ENCODE measurements around the gene SUN2. TPM values are rescaled to one million over a fixed set of nuclear protein-coding genes. Genes with fewer than 3 reads are reported as not detected.

The SUN2 gene
- total RNA-seq, 1 experiment from 2014 or later, result 104 TPM

DNA sequence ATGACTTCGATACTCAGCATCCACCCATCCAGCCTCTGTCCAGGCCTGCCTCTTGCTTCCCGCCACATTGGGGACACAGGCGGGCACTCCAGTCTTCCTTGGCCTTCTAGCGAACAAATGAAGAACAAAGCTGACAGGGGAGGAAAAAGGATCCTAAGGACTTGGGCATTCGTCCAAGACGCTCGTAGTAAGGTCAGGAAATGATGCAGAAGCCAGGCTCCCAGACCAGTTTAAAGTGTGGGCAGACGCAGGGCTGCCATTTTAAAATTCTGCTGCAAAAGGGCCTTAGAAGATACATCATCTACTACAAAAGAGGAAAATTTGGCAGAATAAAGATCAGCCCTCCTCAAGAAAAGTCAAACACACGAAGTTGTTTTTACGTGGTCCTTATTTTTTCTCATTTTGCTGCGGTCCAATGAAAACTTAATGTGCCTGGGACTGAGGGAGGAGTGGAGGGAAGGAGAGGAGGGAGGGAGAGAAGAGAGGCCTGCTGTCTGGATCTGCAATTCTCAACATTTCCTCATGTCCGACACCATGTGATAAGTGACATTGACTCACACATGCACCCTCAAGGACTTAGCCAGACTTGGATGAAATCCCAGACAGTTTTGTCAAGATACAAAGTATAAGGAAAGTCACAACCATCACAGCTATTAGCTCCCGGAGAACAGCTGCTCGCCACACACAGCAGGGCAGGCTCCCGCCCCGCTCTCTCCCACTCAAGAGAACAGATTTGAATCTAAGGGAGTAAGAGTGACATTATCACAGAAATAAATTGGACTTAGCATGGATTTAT is 32.4 kb upstream of the SUN2 start:
- ChIA-PET POLR2A (ENCODE audit: low non-redundant PET) (no interaction called here), CTCF (interaction anchor here (0.5 kb wide), 1 partner anchor 83 kb away, joined by 3 read pairs; no protein-coding TSS in a partner anchor)
- peak overlapping the region; percentile 53 for H3K27ac ChIP-seq (ENCODE audit: low read depth, low read length, poor library complexity, severe bottlenecking)
- no TSS peak for BruUV-seq (replicated peaks)
- no peaks in the 10 kb centered on the region for H3K9me3 ChIP-seq (ENCODE audit: low read depth, low read length, poor library complexity, severe bottlenecking)
- H3K27me3 ChIP-seq (replicated peaks; ENCODE audit: insufficient read depth, low read depth, low read length, poor library complexity), result no peaks in the 10 kb centered on the region
- DNase-seq (ENCODE audit: low spot score), result peak; percentile 84
- intact Hi-C loops (cut with micrococcal nuclease; ENCODE audit: unreplicated experiment), result no loop called here
- no peak for TF ChIP-seq EZH2 (IDR thresholded peaks at IDR 0.05; ENCODE audit: borderline replicate concordance, low read depth, low read length, poor library complexity, severe bottlenecking)
- TF ChIP-seq, protein P1, sequence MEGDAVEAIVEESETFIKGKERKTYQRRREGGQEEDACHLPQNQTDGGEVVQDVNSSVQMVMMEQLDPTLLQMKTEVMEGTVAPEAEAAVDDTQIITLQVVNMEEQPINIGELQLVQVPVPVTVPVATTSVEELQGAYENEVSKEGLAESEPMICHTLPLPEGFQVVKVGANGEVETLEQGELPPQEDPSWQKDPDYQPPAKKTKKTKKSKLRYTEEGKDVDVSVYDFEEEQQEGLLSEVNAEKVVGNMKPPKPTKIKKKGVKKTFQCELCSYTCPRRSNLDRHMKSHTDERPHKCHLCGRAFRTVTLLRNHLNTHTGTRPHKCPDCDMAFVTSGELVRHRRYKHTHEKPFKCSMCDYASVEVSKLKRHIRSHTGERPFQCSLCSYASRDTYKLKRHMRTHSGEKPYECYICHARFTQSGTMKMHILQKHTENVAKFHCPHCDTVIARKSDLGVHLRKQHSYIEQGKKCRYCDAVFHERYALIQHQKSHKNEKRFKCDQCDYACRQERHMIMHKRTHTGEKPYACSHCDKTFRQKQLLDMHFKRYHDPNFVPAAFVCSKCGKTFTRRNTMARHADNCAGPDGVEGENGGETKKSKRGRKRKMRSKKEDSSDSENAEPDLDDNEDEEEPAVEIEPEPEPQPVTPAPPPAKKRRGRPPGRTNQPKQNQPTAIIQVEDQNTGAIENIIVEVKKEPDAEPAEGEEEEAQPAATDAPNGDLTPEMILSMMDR (conservative IDR thresholded peaks at IDR 0.05; ENCODE audit: low read depth, low read length), result no peak
- H3K4me1 ChIP-seq (ENCODE audit: insufficient read depth, low read length, poor library complexity, severe bottlenecking), result peaks cover 40% of the 10 kb centered on the region
- no peak overlapping the region for H3K4me3 ChIP-seq (ENCODE audit: low read depth, low read length, poor library complexity, severe bottlenecking)
- peaks cover 7% of the 10 kb centered on the region for H3K36me3 ChIP-seq (ENCODE audit: insufficient read depth, low read length, poor library complexity, severe bottlenecking)

DNA sequence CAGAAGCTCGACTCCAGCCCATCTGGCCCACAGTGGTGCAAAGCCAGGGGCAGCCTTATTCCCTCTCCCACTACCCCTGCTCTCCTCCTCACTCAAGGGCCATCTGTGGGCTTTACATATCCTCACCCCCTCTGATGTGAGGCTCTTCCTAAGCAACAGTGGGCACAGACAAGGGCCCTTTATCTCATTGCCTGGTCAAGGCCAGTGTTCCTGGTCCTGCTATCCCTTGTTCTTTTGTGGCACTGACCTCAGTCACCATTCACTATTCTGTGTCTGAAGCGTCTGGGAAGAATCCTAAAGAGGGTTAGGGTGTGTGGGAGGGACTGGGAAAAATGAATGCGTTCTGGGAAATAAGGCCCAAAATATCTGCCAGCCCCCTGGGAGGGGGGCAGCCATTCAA is 30.8 kb upstream of the SUN2 start:
- intact Hi-C loops (cut with micrococcal nuclease; ENCODE audit: unreplicated experiment), result no loop called here
- POLR2A ChIA-PET (ENCODE audit: low non-redundant PET), result no interaction called here
- DNase-seq (ENCODE audit: low spot score), result no peak
- CTCF ChIA-PET, result no interaction called here
- Histone ChIP-seq H3K36me3 (ENCODE audit: insufficient read depth, low read length, poor library complexity, severe bottlenecking) (peaks cover 7% of the 10 kb centered on the region), H3K4me3 (ENCODE audit: low read depth, low read length, poor library complexity, severe bottlenecking) (no peak overlapping the region), H3K27ac (ENCODE audit: low read depth, low read length, poor library complexity, severe bottlenecking) (peak overlapping the region; percentile 49), H3K9me3 (ENCODE audit: low read depth, low read length, poor library complexity, severe bottlenecking) (no peaks in the 10 kb centered on the region), H3K27me3 (replicated peaks; ENCODE audit: insufficient read depth, low read depth, low read length, poor library complexity) (no peaks in the 10 kb centered on the region), H3K4me1 (ENCODE audit: insufficient read depth, low read length, poor library complexity, severe bottlenecking) (peaks cover 56% of the 10 kb centered on the region)
- no TSS peak for BruUV-seq (replicated peaks)
- TF ChIP-seq, protein P1 (conservative IDR thresholded peaks at IDR 0.05; ENCODE audit: low read depth, low read length), result no peak
- TF ChIP-seq EZH2 (IDR thresholded peaks at IDR 0.05; ENCODE audit: borderline replicate concordance, low read depth, low read length, poor library complexity, severe bottlenecking), result no peak

DNA sequence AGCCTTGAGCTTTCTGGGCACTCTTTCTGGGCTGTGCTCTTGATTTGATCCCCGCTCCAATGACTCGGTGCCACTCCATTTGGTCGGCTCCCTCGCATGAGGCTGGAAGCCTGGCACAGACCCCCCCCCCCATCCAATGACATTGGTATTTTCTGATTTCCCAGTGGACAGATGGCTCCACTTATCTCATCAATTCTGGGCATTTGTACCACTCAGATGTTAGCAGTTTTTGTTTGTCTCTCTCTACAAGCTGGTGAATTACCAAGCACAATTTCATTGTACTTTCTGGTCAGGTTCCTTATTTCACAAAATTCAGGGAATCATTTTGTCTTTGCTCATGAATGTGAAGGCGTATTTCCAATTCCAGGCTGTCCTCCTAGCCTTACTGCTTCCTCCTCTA is 29.1 kb upstream of the SUN2 start:
- H3K27ac ChIP-seq (ENCODE audit: low read depth, low read length, poor library complexity, severe bottlenecking), result peak overlapping the region; percentile 57
- no peak overlapping the region for H3K4me3 ChIP-seq (ENCODE audit: low read depth, low read length, poor library complexity, severe bottlenecking)
- H3K36me3 ChIP-seq (ENCODE audit: insufficient read depth, low read length, poor library complexity, severe bottlenecking), result peaks cover 16% of the 10 kb centered on the region
- CTCF ChIA-PET, result interaction anchor here (0.6 kb wide), 1 partner anchor 218 kb away, joined by 6 read pairs; no protein-coding TSS in a partner anchor
- H3K27me3 ChIP-seq (replicated peaks; ENCODE audit: insufficient read depth, low read depth, low read length, poor library complexity), result no peaks in the 10 kb centered on the region
- H3K4me1 ChIP-seq (ENCODE audit: insufficient read depth, low read length, poor library complexity, severe bottlenecking), result peaks cover 61% of the 10 kb centered on the region
- DNase-seq (ENCODE audit: low spot score), result no peak
- intact Hi-C loops (cut with micrococcal nuclease; ENCODE audit: unreplicated experiment), result no loop called here
- POLR2A ChIA-PET (ENCODE audit: low non-redundant PET), result interaction anchor here (0.7 kb wide), 1 partner anchor 321 kb away, joined by 9 read pairs; no protein-coding TSS in a partner anchor
- no peaks in the 10 kb centered on the region for H3K9me3 ChIP-seq (ENCODE audit: low read depth, low read length, poor library complexity, severe bottlenecking)
- no TSS peak for BruUV-seq (replicated peaks)
- TF ChIP-seq, protein P1 (conservative IDR thresholded peaks at IDR 0.05; ENCODE audit: low read depth, low read length), result no peak
- TF ChIP-seq EZH2 (IDR thresholded peaks at IDR 0.05; ENCODE audit: borderline replicate concordance, low read depth, low read length, poor library complexity, severe bottlenecking), result no peak
